GM12892 (cell line): ENCODE data around the gene C1orf198.

Experiments used
- POLR2A ChIP-seq: IDR thresholded peaks from 2 replicates; pipeline ENCODE4 v1.6.1; 2011; ENCODE audit warnings: low read depth, low read length, control low read depth
- POLR2AphosphoS5 ChIP-seq: IDR thresholded peaks from 2 replicates; pipeline ENCODE4 v1.6.1; 2011; ENCODE audit warnings: low read depth, low read length, control low read depth
- TAF1 ChIP-seq: IDR thresholded peaks from 2 replicates; pipeline ENCODE4 v1.6.1; 2011; ENCODE audit warnings: low read depth, mild to moderate bottlenecking, control low read depth, low read length, borderline replicate concordance

GRCh38 chr1:230826166-230826875 lies 42.0 kb downstream of the C1orf198 start:
- TF ChIP-seq POLR2A (no peak), POLR2AphosphoS5 (no peak), TAF1 (no peak)
